LNCaP clone FGC (cell line): ENCODE data around the gene GSAP.
"Not testable (repeated sequence)": the region's sequence is repeated elsewhere in the genome, so short reads cannot be mapped to it uniquely, and the experiment has no call there.

Source experiments
- DNase-seq: peaks from one replicate; pipeline ENCODE4 v3.0.0-alpha.2; 2011; ENCODE audit warnings: low read depth
- H3K4me3 ChIP-seq: 2 replicates; pipeline ENCODE4 v1.5.1; 2011; ENCODE audit warnings: mild to moderate bottlenecking, low read depth, low read length, control low read depth
- TF ChIP-seq, protein P1 (sequence below): IDR thresholded peaks from 2 replicates; pipeline ENCODE4 v1.5.1; 2012; ENCODE audit warnings: mild to moderate bottlenecking; ENCODE audit not compliant: control insufficient read depth, insufficient read depth; ENCODE audit errors: extremely low read depth

The GSAP gene

DNA sequence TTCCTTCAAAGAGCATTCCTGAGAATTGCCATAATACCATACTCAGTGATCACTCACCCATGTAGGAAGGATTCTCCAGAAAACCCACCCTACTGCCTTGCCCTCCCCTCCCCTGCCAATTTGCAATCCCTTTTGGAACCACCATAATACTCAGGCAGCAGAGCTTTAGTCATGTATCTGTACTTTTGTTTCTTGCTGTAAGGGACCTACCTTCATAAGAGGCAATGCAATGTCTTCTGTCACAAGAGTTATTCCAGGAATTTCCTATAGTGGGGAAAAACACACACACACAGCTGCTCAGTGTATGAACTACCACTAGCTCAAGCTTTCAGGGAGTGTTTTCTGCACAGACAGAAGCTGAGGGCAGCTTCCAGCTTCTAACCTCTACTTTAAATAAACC lies 67.0 kb downstream of the GSAP start:
- TF ChIP-seq, protein P1, sequence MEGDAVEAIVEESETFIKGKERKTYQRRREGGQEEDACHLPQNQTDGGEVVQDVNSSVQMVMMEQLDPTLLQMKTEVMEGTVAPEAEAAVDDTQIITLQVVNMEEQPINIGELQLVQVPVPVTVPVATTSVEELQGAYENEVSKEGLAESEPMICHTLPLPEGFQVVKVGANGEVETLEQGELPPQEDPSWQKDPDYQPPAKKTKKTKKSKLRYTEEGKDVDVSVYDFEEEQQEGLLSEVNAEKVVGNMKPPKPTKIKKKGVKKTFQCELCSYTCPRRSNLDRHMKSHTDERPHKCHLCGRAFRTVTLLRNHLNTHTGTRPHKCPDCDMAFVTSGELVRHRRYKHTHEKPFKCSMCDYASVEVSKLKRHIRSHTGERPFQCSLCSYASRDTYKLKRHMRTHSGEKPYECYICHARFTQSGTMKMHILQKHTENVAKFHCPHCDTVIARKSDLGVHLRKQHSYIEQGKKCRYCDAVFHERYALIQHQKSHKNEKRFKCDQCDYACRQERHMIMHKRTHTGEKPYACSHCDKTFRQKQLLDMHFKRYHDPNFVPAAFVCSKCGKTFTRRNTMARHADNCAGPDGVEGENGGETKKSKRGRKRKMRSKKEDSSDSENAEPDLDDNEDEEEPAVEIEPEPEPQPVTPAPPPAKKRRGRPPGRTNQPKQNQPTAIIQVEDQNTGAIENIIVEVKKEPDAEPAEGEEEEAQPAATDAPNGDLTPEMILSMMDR = no peak
- H3K4me3 ChIP-seq = no peak overlapping the region
- no peak for DNase-seq

DNA sequence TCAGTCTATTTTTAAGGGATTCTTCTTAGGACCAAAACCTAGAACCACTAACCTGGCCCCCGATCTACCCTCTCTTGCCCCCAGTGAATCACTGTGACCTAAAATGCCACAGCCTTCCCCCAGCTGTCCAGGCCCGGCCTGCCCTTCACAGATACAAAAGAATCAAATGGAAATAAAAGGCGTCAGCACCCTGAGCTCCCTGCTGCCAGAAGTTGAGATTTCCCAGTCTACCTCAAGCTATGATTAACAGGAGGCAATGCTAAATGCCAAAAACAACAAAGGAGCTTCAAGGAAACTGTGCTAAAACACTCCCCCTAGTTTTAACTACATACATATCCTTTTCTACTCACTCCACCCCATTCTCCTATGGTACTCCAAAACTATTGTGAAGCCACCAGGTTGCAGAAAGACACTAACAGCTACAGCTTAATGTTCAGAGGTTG lies 67.8 kb downstream of the GSAP start:
- H3K4me3 ChIP-seq = no peak overlapping the region
- peak; percentile 26 for DNase-seq
- TF ChIP-seq, protein P1 = no peak

DNA sequence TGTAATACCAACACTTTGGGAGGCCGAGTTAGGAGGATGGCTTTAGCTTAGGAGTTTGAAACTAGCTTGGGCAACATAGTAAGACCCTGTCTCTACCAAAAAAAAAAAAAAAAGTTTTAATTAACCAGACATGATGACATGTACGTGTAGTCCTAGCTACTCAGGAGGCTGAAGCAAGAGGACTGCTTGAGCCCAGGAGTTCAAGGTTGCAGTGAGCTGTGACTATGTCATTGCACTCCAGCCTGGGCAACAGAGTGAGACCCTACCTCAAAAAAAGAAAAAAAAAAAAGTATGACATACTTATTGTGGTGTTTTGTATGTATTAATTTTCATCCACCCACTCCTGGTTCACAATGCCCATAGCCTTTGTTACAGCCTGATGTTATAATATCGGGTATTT lies 69.7 kb downstream of the GSAP start:
- no peak for DNase-seq
- TF ChIP-seq, protein P1 = no peak
- no peak overlapping the region for H3K4me3 ChIP-seq

DNA sequence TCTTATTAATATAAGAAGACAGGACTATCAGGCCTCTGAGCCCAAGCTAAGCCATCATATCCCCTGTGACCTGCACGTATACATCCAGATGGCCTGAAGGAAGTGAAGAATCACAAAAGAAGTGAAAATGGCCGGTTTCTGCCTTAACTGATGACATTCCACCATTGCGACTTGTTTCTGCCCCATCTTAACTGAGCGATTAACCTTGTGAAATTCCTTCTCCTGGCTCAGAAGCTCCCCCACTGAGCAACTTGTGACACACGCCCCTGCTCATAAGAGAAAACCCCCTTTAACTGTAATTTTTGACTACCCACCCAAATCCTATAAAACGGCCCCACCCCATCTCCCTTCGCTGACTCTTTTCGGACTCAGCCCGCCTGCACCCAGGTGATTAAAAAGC lies 70.7 kb downstream of the GSAP start:
- DNase-seq = not testable (repeated sequence)

DNA sequence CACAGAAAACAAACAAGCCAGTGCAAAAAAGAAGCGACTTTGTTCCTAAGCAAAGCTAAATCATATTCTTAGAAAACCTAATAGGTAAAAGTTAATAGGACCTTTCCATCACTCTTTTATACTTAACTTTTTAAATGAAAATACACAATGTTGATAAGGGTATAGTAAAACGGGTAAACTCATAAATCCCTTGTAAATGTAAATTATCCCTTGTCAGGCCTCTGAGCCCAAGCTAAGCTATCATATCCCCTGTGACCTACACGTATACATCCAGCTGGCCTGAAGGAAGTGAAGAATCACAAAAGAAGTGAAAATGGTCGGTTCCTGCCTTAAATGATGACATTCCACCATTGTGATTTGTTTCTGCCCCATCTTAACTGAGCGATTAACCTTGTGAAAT lies 76.4 kb downstream of the GSAP start:
- no peak for DNase-seq
- H3K4me3 ChIP-seq = no peak overlapping the region
- TF ChIP-seq, protein P1 = no peak

More for the DNA sequence above, 70.7 kb downstream of the GSAP start:
- H3K4me3 ChIP-seq = not testable (repeated sequence)

DNA sequence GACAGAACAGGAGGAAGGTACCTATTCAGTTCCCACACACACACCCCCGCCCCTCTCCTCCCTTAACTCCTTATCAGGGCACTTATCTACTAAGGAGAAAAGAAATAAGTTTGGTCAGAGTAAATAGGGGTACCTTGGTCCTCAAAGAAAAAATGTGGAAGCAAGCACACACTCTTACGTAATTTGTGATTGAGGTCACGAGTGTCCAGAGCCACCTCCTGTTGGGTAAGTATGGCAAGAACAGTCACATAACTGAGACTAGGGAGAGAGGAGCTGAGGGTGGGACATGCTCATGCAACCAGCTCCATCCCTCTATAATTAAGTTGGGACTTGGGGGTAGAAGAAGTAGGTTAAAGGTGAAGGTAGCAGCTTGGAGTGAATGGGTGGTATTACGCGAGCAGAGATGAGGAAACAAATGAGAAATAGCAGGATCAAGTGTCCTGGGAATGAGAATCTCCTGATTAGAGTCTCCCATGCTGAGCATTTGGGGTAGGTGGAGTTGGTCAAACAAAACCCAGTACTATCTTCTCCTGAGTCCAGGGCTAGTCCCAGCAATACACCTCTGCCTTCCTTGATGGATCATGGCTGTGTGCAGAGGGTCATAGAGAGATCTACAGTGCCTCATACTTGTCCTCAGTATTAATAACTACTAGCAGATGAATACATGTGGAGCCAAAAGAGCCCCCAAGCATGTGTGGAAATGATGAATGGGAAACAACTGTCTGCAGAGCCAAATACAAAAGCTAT lies 77.1 kb downstream of the GSAP start:
- DNase-seq = no peak
- TF ChIP-seq, protein P1 = no peak
- H3K4me3 ChIP-seq = no peak overlapping the region

DNA sequence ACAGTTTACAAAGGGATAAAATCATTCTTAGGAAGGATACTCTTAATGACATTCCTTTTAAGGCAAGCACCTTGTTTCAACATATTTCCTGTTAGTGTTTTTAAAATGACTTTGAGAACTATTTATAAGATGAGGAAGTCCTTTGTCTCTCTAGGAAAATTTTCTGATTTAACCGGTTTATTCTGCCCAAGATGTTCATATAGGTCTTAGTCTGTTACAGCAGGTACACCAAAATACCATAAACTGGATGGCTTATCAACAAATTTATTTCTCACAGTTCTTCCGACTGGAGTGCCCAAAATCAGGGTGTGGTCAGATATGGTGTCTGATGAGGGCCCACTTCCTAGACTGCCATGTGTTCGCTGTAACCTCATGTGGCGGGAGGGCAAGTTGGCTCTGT lies 77.9 kb downstream of the GSAP start:
- DNase-seq = no peak
- no peak overlapping the region for H3K4me3 ChIP-seq
- TF ChIP-seq, protein P1 = no peak
